Activated CD4-positive, CD25-positive, alpha-beta regulatory T cell (primary cell): ENCODE data around the gene NOG.

Experiments
- DNase-seq, 4 experiments: peaks; one replicate each; lab custom pipeline; 2025; lab: John Stamatoyannopoulos, UW

Gene NOG

DNA sequence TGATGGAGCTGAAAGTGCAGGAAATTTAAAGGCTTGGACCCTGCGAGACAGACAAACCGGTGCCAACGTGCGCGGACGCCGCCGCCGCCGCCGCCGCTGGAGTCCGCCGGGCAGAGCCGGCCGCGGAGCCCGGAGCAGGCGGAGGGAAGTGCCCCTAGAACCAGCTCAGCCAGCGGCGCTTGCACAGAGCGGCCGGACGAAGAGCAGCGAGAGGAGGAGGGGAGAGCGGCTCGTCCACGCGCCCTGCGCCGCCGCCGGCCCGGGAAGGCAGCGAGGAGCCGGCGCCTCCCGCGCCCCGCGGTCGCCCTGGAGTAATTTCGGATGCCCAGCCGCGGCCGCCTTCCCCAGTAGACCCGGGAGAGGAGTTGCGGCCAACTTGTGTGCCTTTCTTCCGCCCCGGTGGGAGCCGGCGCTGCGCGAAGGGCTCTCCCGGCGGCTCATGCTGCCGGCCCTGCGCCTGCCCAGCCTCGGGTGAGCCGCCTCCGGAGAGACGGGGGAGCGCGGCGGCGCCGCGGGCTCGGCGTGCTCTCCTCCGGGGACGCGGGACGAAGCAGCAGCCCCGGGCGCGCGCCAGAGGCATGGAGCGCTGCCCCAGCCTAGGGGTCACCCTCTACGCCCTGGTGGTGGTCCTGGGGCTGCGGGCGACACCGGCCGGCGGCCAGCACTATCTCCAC lies at the start of gene NOG:
Gene NOG, plus strand, starts transcription at position 54 of the 674 bp plus-strand sequence. Its CDS starts 525 bp downstream, at position 579.
- peak in 3 of 4 experiments; percentile 20 to 40 (median 27) for DNase-seq

GRCh38 chr17:56545106-56545505 lies 48.4 kb upstream of the NOG start:
- DNase-seq = no peak

DNA sequence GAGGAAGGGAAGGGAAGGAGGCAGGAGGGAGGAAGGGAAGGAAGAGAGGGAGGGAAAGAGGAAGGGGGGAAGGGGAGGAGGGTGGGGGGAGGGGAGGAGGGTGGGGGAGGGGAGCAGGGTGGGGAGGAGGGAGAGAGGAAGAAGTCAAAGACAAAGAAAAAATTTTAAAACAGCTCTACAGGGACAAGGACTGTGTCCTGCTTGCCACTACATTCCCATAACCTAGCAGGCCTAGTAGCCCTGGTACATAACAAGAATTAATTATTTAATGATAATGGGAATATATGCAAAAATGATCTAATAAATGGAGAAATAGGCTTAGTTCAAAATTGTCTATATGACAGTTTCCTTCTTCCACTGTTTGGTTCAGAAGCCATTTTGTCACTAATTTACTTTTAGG lies 47.6 kb upstream of the NOG start:
- DNase-seq = no peak

- no peak for DNase-seq
Observed at GRCh38 chr17:56548661-56549060, 44.8 kb upstream of the NOG start.

DNA sequence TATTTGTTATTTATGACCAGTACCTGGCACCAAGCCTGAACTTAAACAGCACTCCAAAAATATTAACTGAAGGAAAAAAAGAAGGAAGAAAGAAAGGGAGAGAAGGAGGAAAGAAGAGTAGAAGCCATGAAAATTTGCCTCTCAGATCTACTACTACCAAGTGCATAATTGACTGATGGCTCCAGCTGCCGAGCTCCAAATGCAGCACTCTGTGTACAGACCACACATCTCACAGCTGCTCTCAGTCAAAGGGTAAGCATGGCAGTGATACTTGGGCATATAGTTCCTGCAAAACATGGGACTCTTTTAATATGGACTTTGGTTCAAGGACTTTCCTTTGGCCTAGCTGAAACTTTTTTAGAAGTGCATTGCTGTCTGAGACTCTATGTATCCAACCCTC lies 44.0 kb upstream of the NOG start:
- DNase-seq = no peak

DNA sequence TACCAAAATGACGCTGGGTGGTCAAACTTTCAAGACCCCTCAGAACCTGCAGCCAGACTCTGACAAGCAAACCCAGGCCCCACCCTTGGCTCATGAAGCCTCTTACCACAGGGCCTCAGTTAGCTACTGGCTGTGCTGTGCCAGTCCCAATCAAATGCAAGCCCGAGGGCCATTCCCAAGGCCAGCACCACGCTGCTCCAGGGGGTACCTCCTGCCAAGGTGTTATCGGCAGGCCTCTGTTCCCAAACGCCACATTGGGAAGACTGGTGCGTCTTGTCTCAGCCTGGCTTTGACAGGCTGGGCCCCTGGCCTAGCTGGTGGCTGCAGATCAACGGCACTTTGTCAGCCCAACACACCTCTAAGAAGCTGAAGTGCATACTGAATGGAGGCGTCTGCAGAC lies 35.8 kb upstream of the NOG start:
- DNase-seq = no peak

DNA sequence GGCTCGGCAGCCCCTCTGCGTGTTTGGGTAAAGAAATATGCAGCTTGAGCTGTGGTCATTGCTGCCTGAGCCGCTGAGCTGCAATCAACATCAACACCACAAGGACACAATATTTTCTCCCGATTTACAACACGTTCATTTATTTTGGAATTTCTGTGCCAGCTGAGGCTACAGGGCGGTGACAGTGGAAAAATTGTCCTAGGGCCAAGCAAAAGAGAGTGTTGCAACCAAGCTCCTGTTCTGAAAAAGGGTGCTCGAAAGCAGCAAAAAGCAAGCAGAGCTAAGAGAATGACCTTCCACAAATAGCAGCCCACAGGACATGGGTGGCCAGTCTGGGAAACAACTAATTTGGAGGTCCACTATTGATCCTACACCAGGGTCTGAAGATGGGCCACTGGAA lies 35.4 kb upstream of the NOG start:
- DNase-seq = no peak

DNA sequence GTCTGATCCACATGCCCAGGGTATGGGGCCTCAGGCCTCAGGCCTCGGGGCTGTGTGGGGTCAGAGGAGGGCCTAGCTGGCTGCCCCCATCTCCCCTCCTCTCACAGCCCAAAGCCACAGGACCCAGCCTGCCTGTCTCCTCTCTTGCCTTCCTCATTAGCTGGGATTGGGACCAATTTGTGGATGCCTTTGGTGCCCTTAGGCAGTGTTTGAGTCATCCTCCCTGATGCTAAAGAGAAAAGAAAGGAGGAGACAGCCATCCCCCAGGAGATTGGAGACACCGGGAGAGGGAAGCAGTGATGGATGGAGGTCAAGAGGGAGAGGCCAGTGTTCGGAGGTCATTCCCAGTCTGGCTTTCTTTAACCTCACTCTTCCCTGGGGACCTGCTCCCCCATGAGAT lies 23.3 kb upstream of the NOG start:
- no peak for DNase-seq

- no peak for DNase-seq
Observed at GRCh38 chr17:56571456-56571855, 22.0 kb upstream of the NOG start.

GRCh38 chr17:56577190-56577842 lies 16.2 kb upstream of the NOG start:
- DNase-seq = no peak

GRCh38 chr17:56577843-56578204 lies 15.7 kb upstream of the NOG start:
- DNase-seq = no peak

- no peak for DNase-seq
Observed at GRCh38 chr17:56581635-56582627, 11.6 kb upstream of the NOG start.

DNA sequence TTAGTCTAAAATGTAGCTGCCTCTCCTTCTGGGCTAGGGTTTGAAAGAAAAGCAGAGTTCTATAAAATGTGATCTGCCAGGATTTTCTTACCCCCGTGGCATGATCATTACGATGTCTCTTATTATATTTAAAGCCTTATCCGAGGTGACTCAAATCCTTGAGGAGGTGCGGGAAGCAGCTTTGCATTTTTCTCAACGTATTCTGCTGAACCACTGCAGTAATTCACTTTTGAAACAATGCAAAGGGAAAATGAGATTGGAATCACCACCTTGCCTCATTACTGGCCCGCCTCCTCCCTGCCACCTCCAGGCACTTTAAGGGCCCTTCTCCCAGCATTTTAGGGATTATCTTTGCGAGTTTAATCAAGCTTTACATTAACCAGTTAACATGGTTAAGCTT lies 9.7 kb upstream of the NOG start:
- no peak for DNase-seq

DNA sequence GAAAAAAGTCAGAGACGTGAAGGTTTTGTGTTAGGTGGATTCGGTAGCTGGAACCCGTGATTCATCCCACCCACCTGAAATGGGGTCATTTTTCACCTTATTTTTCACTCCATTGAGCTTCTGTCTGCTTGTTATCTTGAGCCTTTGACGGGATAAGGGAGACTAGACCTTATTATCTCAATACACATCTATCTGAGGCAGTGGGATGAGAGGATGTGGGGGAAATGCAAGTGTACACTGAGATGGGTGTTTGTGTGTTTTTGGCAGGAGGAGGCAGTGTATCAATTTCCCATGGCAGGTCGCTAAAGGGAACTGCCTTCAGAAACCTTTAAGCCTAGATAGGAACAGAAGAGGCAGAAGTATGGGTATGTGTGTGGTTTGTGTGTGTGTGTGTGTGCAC lies 6.2 kb upstream of the NOG start:
- DNase-seq = no peak

GRCh38 chr17:56592487-56593085 lies 913 bp upstream of the NOG start:
- peak; percentile 40 to 58 (median 50) for DNase-seq

GRCh38 chr17:56593086-56593645 lies 333 bp upstream of the NOG start:
- peak in 3 of 4 experiments; percentile 23 to 29 (median 29) for DNase-seq

- peak in 1 of 4 experiments; percentile 35 for DNase-seq
Observed at GRCh38 chr17:56594320-56595107, 1.0 kb downstream of the NOG start.

DNA sequence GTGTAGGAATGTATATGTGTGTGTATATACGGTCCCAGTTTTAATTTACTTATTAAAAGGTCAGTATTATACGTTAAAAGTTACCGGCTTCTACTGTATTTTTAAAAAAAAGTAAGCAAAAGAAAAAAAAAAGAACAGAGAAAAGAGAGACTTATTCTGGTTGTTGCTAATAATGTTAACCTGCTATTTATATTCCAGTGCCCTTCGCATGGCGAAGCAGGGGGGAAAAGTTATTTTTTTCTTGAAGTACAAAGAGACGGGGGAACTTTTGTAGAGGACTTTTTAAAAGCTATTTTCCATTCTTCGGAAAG lies 1.6 kb downstream of the NOG start:
- no peak for DNase-seq

- no peak for DNase-seq
Observed at GRCh38 chr17:56595831-56596690, 2.6 kb downstream of the NOG start.
